HG02763 (cell line): Measurements from ENCODE around the gene KCNH2.

Source experiments
- ATAC-seq: cut with Tn5 transposase; IDR thresholded peaks from one replicate; pipeline ENCODE4 v1.9.1; 2021; ENCODE audit warnings: mild to moderate bottlenecking, moderate library complexity; ENCODE audit not compliant: unreplicated experiment

The KCNH2 gene

DNA sequence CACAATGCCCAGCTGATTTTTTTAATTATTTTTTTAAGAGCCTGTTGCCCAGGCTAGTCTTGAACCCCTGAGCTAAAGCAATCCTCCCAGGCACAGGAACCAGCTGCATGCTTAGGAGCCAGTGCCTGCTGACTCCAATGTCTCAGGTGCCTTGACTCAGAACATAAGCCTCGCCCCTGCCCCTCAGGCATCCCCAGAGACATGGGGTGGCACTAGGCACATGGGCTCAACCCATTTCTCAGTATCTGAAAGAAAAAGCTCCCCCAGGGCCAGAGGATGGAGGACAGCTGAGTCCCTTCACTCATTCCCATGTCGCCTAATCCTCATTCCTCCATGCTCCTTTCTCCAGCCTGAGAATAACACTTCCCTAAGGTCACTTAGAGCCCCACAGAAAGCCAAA, 39.1 kb downstream of the KCNH2 start:
- no peak for ATAC-seq

DNA sequence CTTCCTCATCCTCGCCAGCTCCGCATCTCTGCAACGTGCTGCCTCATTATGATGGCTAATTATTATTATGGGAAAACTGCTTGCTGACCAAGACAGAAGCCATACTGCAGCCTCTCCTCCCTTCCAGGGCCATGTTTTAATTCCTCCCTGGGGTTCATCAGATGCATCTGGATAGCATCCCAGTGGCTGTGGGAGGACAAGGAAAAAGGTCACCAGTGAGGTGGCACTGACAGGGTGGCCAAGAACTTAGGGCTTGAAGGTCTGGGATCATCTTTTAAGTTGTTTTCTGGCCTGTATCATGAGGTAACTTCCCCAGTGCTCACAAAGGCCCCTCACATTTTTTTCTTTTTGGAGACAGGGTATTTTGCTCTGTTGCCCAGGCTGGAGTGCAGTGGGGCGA, 39.6 kb downstream of the KCNH2 start:
- ATAC-seq = no peak

DNA sequence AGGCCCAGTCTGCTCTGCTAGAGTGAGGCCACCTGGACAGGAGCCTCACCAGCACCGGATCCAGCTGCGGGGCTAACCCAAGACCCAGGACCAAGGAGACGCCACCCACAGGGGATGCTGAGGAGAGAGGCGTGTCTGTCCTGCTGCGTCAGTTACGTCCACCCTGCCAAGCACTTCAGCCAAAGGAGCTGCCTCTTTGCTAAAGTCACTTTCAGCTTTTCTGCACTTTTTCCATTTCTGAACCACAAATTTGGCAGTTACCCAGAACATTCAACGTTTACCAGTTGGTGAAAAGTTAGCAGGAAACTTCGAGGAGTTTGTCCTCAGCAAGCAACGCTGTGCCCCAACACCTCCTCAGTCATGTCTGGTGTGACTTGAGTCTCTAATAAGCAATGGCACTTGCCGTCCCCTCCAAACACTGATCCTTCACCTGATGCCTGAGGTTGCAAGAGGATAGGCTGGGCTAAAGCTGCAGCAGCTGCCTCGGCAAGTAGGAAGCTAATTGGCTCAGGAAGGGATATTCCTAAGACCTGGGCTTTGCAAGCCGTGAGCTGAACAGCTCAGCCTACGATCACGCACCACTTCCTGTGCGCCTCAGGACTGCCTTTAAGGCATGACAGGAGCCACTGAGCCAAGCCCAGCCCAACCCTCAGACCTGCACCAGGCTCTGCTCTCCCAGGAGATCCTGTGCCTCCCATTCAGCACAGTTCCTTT, 40.1 kb downstream of the KCNH2 start:
- no peak for ATAC-seq

DNA sequence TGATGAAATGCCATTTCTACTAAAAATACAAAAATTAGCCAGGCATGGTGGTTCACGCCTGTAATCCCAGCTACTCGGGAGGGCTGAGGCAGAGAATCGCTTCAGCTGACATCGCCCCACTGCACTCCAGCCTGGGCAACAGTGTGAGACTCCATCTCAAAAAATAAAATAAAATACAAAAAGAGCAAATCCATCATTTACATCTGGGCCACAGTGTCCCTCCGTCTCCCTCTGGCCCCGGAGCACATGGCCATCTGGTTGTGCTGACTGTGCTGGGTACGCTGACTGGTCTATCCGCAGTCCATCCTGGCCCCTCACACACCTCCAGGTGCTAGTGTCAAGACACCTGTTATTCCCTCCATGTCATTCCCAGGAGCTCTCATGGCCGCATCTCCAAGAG, 42.1 kb downstream of the KCNH2 start:
- no peak for ATAC-seq

DNA sequence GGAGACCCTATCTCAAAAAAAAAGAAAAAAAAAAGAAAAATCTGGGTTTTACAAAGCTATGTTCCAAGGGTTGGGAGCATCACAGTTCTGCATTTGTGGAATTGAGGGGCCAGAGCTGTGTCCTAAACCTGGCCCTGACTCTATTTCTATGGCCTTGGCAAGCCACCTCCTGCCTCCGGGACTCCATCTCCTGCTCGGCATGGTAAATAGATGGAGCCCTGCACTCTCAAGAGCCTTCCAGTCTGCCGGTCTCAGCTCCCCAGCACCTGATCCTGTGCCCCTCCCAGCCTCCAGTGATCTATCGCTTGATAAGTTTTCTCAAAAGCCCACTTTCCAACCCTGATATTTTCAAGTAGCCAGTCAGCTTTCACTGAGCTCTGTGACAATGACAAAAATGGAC, 43.0 kb downstream of the KCNH2 start:
- ATAC-seq = no peak

DNA sequence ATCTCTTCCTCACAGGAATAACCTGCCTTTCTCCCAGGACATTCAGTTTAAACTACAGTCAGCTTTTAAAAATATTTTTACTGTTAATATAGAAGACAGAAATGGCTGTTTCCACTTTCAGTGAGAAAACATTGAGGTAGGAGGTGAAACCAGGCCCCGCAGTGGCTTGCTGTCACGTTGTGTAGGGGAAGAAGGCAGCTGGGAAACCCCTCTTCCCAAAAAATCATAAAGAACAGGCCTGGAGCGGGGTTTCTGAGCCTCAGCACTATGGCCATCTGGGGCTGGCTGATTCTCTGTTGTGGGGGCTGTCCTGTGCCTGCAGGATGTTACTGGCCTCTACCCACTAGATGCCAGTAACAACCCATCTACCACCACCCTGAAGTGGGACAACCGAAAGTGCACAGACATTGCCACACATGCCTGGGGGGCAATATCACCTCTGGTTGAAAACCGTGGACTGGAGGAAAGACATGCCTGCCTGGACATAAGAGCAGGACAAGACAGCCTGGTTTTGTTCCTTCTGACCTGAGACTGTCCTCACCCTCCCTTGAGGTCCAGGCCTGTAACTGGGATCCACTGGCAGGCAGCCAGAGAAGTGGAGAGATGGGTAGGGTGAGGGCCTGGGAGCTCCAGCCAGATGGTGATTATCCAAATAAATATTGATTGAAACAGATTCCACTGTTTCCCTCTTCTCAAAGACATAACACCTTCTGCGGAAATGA, 43.9 kb downstream of the KCNH2 start:
- no peak for ATAC-seq

DNA sequence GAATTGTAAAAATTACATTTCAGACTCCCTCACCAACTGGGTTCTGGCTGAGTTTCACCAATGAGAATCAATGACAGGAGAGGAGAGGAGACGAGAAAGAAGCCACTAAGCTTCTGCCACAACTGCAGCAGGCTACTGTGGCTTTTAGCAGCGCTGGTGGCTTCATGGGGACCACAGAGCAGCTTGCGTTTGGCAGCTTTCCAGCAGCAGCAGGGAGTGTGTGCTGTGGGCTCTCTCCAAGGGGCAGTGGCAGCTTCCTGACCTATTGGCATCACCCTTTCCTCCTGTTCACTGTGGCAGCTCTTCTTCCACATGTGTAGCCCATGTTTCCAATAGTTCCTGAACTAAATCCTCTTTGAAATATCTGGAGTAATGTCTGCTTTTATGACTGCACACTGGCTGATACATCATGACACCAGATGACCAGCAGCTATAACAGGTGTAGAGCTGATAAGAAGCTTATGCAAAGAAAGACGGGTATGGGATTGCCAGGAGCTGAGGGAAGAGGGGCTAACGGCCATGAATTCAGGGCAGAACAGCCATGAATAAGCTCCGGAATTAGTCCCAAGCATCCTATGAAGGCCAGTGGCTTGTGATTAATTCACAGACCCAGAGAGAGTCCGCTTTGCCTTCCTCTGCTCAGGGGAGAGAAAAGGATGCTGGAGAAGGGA, 46.8 kb downstream of the KCNH2 start:
- no peak for ATAC-seq

DNA sequence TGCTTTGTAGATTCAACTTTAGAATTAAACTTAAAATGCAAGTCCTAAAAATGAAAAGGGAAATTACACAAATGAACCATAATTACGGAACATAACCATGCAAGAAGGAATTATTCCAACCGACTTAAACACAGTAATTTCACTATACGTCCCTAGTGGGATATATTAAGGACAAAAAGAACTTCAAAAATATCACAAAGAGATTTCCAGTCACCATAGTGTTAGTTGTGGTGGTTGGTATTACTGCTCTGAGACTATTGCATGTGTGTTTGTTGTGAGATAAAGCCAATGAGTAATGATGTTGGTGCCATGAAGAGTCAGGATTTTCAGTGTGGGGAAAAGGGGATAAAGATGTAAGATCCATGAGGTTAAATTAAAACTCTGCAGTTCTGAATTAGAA, 49.6 kb downstream of the KCNH2 start:
- ATAC-seq = no peak

DNA sequence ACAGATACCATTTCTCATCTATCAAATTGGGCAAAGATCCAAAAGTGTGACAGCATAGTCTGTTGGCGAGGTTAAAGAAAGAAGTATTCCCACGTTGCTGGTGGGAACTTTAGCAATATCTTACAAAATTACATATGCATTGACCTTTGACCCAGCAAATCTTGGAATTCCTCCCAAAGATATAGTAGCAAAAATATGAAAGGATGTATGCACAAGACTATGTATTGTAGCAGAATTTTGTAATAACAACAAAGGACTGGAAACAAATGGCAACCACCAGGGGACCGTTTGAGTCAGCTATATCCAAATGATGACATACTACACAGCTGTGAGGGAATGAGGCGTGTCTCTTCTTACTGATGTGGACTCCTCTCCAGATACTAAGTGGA, 50.2 kb downstream of the KCNH2 start:
- no peak for ATAC-seq

DNA sequence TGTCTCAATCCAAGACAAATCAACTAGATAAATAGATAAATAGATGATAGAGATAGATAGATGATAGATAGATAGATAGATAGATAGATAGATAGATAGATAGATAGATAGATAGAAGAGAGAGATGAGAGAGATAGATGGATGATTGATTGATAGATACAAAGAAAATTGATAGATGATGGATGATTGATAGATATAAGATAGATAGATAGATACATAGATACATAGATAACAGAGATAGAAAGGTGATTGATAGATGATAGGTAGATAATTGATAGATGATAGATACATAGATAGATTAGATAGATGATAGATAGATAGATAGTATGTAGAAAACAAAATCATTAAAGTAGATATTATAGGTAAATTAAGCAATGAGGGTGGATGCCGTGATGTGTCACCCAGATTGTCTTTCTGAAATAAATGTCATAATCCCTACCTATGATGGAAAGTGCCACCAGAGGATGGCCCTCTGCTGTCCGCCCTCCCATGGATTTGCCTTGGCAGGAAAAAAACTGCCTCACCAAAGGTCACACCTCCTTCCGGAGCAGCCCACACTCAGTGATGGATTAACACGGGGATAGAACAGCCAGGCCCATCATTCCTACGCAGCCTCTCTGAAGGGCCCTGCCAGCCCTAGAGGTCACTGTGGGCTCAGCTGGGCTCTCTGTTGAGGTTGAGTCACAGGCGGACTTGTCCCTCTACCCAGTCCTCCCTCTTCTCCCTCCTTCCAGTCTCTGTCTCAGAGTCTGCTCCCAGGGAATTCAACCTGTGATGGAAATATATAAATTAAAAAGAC, 50.8 kb downstream of the KCNH2 start:
- ATAC-seq = no peak

DNA sequence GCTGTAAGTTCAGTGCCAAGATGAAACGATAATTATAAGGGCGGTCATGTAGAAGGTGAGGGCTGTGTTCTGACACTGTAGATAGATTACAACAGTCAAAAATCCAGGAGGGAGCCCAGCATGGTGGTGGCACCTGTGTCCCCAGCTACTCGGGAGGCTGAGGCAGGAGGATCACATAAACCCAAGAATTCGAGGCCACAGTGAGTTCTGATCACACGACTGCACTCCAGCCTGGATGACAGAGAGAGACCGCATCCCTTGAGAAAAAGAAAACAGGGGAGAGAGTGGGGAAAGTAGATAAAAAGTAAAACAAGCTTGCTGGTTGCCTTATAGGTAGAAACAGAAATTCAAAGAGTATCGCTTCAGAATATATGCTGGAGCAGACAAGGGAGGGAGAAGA, 52.1 kb downstream of the KCNH2 start:
- ATAC-seq = no peak

DNA sequence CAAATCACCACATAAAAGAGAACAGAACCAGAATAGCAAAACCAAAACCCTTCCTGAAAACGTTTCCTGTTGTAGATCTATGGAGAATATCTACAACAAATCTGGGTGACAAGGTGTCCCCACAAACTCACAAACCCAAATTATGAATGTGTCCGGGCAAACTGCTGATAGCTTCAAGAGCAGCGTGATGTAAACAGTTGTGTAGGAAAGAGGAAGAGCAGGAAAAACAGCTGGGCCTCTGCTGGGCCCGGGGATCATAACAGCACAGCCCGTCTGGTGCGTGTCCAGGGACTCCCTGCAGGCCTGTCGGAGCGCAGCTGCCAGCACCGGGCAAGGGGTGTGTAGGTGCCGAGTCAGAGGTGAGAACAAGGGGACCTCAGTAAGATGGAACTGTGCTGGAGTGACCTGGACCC, 53.7 kb downstream of the KCNH2 start:
- ATAC-seq = no peak

DNA sequence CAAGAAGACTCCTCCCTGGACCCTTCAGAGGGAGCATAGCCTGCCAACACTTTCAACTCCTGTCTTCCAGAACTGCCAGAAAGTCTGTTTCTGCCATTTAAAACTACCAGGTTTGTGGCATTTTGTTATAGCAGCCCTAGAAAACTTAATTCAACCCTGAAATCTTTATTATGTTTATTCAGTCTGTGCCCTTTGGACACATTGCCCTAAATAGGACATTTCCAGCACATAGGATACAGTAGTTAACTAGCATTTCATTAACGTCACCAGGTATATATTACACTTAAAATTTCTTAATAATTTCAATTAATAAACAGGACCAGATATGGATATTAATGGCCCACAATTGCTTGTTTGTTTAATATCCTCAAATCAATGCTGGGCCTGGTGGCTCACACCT, 54.3 kb downstream of the KCNH2 start:
- ATAC-seq = no peak

DNA sequence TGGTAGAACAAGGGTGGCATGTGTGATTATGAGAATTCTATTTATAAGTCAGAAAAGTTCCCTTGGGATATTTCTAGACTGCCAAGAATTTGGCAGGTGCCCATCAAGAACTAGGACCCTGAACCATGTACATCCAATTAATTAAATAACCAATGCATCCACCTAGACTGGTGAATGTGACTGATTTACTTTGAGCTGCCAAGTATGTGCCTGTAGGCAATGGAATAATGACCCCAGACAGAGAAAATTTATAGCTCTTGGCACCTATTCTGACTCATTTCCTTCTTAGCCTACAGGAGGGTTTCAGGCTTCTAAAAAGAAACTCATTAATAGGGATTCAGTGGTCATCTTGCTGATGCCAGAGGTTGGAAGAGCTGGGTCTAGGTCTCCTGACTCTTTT, 54.9 kb downstream of the KCNH2 start:
- no peak for ATAC-seq

DNA sequence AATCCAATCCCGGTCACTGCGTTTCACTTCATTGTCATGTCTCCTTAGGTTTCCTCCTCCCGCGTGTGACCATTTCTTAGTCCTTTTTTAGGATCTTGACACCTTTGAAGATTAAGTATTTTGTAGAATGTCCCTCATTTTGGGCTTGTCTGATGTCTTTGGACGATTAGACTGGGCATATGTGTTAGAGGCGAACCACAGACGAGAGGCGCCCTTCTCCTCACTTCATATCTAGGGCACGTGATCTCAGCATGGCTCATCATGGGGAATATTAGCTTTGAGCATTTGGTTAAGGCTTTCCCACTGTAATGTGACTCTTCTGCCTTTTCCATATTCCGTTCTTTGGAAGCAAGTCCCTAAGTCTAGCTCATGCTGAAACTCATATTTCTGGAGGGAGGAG, 59.0 kb downstream of the KCNH2 start:
- no peak for ATAC-seq

DNA sequence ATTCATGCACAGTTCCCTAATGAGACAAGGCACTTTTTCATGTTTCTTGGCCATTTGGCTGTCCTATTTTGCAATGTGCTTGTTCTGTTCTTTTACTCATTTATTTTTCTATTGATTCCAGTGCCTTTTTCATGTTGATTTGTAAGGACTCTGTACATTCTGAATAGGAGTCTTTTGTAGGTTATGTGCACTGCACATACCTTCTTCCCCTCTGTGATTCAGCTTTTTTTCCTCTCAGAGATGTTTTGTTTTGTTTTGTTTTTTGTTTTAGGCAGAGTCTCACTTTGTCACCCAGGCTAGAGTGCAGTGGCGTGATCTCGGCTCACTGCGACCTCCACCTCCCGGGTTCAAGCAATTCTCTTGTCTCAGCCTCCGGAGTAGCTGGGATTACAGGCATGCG, 59.7 kb downstream of the KCNH2 start:
- no peak for ATAC-seq

DNA sequence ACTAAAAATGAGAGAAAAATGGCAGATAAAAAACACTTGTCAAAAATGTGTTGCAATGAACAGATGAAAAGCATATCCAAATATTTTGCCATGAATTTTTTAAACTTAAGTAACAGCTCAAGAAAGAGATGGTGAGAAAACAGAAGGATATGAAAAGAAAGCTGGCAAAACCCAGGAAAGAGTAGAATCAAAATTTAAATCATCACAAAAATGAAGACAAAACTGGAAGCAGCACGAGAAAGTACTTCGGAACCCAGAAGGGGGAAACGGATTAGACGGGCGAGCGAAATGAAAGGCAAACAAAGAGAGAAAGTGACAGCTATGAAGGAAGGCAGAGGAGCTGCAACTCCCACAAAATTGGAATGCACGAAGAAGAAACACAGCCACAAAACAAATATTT, 60.2 kb downstream of the KCNH2 start:
- ATAC-seq = no peak

DNA sequence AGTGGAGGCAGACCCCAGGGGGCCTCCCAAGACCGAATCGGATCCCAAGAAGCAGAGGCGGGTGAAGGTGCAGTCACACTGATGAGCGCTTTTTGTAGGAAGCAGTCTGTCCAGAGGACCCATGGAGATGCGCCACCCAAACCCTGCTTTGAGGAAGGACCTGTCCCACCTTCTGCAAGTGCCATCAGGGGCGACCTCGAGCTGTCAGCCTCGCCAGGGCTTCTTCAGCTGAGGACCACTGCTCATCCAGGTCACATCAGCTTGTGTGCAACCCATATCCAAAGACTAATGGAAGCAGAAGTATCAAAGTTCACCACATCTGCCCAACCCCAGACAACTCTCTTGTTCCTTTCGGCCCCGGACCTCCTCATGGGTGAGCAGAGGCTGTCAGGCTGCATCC, 61.5 kb downstream of the KCNH2 start:
- ATAC-seq = no peak

DNA sequence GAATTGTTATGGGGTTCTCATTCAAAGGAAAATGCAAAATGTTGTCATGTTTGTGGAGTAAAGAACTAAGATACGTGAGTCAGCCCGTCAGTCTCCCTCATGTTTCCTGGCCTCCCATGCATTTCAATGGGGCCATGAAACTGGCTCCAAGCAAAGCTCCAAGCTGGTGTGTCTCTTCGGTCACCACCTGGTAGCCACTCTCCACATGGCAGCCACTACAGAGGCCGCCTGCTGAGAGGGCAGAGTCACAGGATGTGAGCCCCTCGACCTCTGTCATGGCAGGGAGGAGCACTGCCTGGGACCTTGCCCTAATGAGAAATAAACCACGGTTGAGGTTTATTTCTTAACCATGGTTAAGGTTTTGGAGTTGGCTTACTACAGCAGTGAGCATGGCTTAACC, 63.2 kb downstream of the KCNH2 start:
- no peak for ATAC-seq

DNA sequence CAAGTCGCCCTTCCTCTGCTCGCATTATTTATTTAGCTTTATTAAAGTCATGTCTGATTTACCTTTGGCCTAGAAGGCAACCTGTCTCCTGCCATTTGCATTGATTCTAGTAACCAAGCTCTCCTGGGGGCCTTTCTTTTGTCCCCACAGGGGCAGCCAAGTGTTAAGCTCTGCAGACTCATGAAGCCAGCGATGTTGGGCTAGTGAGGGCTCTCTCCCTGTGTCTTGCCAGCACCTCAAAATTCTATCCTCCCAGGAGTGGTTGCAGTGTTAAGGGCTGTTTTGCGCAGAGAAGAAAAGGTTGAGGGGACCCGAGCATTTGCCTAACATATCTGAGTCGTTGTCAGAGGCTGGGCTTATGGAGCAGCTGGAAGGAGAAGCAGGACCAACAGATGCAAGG, 63.9 kb downstream of the KCNH2 start:
- no peak for ATAC-seq

DNA sequence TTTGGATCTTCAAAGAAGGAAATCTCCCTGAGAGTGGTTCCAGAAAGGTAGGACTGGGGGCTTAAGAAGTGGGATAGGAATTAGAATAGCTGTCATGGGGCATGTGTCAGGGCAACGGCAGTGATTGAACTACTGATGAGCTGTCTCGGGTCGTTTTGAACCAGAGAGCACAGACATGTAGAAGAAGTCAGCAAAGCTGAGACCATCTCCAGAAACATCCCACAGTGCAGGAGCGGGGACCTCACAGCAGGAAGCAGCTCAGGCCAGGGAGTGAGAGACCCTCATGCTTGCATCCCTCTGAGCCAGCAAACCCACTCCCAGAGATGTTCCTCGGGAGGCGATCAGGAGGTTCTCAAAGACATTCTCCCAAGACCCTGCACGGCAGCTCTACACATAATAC, 65.7 kb downstream of the KCNH2 start:
- no peak for ATAC-seq
